NCI-H2029 treated with DMSO at 0.1 percent for 48 hours (cell line): ENCODE results near the gene GNA12.

ENCODE experiments used
- DNase-seq: peaks from one replicate; lab custom pipeline; 2025; lab: John Stamatoyannopoulos, UW

Gene GNA12

GRCh38 chr7:2837496-2837895, 6.6 kb downstream of the GNA12 start:
- no peak for DNase-seq

DNA sequence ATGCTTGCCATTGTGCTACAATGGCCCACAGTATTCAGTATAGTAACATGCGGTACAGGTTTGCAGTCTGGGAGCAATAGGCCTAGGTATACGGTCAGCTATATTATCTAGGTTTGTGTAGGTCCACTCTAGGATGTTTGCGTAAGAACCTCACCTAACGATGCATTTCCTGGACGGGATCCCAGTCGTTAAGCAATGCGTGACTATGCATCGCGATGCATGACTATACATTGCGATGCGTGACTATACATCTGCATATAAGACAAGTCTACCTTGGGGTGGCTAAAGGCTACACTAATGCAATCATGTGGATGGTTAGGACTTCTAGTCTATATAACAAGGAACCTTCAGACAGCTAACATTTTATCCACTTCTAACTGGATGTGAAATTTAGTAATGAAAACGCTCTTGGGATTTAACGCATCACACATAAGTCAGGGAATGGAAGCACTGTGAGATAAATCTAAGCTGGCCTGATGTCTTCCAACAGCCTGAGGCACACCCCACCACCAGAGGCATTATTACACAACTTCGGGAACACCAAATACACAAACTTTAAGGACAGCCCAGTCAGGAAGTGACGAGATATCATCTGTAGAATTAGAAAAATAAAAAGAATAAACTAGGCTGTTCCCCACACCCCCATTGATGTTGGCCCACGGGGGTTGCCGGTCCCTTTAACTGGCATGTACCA, 9.2 kb downstream of the GNA12 start:
- no peak for DNase-seq

DNA sequence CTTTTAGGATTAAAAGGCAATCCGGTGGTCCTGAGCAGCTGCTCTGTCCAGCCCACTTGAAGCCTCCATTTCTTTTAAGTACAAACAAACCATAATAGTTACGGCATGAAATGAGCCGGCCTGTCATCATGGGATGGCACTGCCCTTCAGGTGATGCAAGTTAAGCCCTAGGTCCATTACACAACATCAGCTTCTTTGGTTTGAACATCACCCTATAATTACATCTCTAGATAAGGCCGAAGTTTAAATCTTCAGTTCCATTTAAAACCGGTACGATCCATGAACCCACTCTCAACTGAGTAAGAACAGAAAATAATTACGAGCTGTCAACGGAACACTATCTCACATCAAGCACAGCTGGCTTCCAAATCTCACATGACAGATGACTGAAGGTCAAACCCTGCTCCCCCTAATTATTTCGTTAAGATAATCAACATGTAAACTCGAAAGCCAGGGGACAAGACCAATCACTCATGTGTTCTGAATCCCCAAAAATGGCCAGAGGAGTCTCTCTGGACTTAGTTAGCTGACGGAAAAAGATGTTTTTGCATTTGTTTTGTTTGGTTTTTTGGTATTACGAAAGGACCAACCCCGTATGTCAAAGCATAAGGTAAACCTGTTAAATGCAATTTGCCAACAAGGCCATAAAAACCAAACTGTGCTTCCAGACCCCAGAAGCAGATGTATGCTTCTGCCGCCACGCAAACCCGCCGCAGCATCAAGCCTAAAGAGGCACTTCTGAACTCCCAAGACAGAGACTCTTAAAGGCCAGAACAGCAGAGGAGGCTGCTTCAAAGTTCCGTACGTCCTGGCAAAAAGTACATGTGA, 10.8 kb downstream of the GNA12 start:
- no peak for DNase-seq

DNA sequence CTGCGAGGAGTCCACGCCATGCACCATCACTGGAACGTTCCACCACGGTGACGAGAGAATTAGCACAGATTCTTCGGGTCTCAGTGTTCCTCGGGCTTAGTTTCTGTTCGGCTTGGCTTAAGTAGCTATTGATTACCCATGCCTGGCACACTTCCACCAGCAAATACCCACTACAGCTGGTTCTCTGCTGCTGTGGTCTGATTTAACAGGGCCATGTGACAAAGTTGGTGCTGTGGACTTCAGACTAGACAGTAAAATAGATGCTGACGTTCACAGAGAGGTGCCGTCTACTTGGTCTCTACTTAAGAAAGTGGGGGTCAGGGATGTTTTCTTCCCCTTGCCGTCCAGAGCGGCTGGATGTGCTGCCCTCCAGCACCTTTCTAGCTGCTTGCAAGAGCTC, 11.6 kb downstream of the GNA12 start:
- no peak for DNase-seq

GRCh38 chr7:2830609-2831376, 13.3 kb downstream of the GNA12 start:
- DNase-seq = no peak

DNA sequence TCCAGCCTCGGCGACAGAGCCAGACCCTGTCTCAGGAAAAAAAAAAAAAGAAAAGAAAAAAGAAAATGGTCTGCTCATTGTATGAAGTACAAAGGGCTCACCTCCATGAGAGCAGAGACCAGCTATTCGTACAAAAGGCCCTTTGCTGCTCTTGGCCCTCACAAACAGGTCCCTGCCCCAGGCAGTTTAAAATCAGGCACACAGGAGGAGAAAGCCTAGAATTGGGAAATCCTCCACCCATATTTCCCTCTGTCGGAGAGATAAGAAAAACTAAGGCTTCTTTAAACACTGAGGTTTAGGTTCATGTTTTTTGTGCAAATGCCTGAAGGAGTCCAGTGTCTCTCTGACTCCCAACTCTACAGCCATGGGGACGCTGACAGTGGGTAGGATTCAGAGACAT, 15.1 kb downstream of the GNA12 start:
- DNase-seq = no peak

DNA sequence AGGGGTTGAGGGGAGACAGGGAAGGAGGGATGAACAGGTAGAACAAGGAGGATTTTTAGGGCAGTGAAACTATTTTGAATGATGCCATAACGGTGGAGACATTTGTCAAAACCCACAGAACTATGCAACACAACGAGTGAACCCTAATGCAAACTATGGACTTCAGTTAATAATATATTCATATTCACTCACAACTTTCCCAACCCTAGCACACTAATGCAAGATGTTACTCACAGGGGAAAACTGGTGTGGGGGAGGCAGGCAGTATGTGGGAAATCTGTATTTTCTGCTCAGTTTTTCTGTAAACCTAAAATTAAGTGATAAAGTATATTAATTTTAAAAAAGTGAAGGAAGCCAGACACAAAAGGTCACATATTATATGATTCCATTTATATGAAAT, 17.3 kb downstream of the GNA12 start:
- no peak for DNase-seq

DNA sequence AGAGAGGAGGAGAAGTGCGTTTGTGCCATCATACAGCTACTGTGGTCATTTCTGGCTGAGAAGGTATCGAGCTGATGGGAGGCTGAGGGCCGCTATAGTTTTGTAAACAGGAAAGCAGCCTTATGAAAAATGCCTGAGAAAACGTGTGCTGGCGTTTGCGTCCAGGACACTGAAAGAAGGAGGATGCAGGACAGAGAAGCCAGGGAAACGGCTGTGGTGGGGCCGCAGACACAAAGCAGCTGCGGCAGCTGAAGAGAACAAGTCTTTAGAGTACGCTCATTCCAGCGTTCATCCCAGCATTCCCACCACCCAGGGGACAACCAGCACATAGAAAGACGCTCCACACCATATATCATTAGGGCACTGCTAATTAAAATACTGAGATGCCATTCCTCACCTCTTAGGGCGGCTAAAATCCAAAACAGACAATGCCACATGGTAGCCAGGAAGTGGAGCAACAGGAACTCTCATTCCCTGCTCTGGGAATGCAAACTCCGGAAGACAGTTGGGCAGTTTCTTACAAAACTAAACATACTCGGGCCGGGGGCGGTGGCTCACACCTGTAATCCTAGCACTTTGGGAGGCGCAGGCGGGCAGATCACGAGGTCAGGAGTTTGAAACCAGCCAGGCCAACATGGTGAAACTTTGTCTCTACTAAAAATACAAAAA, 18.4 kb downstream of the GNA12 start:
- DNase-seq = no peak

- DNase-seq = no peak
Measured at GRCh38 chr7:2824678-2825461, 19.2 kb downstream of the GNA12 start.

GRCh38 chr7:2824026-2824677, 20.0 kb downstream of the GNA12 start:
- DNase-seq = no peak

DNA sequence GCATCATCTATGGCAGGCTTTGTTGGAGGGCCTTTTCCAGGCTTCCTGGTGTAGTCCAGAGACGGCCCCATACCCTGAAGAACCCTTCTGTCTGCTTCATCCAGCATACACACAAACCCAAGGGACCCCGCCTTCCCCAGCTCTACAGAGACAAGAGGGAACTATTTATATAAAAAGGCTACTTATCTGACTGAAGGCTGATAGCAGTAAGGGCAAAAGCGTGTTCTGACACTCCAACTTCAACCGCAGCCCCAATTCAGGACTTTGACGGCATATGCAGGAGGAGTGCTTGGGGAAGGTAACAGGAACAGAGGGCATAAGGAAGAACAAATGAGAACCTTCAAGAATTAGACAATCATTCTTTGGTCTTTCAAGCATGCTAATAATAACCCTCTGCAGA, 21.0 kb downstream of the GNA12 start:
- DNase-seq = no peak

DNA sequence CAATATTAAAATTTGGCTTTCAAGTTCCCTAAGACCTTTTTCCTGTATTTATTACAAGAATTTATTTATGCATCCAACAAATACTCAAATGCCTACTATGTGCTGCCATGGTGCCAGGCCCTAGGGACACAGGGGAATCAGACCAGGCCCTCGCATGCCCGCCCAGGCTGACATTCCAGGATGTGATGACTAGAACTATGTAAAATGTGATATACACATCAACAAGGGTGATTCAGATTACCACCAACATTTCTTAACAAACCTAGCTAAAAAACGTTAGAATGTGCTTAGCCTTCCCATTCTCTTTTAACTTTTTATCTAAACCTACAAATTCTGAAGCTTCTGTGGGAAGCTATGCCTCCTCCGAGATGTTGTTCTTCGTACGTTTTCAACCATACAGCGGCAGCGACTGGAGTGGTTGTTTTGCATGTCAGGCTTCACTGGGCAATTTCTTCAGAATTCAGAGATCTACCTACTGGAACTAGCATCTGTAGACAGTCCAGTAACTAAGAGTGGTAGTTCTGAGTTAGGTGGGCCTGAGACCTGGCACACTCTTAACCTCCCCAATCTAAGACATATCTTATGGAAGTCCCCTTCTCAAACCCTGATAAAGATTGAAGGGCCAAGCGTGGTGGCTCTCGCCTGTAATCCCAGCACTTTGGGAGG, 22.1 kb downstream of the GNA12 start:
- DNase-seq = no peak

- peak; percentile 36 for DNase-seq
Measured at GRCh38 chr7:2821161-2821841, 22.8 kb downstream of the GNA12 start.

- no peak for DNase-seq
Measured at GRCh38 chr7:2820508-2820934, 23.6 kb downstream of the GNA12 start.

DNA sequence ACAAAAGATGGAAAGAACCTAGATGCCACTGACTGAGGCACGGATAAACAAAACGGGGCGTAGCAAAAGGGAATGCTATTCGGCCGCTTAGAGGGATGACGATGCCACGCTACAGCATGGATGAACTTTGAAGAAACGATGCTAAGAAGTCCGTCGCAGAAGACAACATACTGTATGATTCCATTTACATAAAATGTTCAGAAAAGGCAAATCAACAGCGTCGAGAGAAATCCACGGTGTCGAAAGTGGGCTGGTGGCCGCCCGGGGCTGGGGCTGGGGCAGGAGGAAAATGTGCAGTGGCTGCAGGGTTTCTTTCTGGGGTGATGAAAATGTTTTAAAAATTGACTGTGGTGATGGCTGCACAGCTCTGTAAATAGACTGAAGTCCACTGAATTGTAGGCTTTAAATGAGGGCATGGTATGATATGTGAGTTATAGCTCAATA, 24.1 kb downstream of the GNA12 start:
- no peak for DNase-seq

DNA sequence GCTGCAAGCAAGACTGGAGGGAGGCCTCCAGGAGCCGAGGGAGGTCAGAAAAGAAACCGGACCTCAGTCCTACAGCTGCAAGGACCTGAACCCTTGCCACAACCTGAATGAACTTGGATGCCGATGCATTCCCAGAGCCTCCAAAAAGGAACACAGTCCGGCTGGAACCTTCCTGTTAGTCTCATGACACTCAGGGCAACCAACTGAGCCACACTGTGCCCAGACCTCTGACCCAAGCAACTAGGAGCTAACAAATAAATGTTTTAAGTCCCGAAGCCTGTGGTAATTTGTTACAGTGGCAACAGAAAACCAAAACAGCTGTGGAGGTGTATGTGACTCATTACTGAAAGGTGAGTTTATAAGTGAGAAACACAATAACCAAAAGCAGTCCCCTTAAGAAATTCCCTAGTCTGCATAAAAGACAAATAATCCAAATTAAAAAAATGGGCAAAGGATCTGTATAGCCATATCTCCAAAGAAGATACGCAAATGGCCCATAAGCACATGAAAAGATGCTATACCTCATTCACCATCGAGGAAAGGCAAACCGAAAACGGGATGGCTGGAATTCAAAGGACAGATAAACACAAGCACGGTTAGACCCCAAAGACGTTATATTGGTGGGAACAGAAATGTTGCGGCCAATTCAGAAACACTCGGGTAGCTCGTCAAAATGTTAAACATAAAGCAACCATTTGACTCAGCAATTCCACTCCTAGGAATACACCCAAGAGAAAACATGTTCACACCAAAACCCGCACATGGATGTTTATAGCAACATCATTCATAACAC, 24.8 kb downstream of the GNA12 start:
- no peak for DNase-seq

DNA sequence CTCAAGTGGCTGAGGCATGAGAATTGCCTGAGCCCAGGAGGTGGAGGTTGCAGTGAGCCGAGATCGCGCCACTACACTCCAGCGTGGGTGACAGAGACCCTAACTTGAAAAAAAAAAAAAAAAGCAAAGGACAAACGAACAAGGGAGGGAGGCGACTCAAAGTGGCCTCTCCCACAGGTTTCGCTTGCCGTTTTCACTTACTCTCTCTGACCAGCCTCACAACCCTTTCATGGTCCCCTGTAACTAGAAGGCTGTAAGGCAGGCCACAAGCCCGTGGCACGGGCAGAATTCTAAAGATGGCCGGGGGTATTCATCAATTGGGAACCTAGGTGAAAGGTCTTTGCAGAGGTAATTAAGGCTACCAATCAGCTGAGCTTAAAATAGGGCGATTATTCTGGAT, 25.5 kb downstream of the GNA12 start:
- no peak for DNase-seq

DNA sequence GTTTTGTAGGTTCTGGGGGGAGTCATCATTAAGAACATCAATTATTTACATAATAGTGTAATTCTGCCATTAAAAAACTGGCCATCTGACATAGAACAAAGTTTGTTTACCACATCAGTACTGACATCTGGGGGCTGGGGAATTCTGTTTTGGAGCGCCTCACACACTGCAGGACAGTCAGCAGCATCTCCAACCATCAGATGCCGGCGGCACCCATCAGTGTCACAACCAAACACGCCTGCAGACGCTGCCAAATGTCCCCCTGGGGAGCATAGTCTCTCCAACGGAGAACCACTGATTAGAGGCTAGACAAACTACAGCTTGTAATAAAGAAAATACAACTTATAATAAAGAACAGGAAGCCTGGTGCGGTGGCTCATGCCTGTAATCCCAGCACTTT, 26.0 kb downstream of the GNA12 start:
- DNase-seq = no peak

DNA sequence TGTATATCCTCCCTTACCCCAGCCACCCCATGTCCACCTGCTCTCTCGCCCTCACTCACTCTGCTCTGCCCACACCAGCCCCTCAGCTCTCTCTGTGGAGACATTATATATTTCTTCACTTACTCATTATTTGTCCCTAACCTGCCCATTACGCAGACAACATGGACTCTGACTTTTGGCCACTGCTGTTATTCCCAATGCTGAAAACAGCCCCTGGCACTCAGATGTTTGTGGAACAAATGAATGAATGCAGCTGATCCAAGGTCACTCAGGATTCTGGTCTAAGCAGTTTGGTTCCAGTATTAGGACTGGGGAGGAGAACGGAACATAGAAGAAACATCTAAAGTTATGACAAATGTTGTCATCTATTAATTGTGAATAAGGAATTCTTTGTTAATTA, 26.7 kb downstream of the GNA12 start:
- no peak for DNase-seq
